AG04449 (cell line): ENCODE data around the gene FNBP1.

Source experiments
- CTCF ChIA-PET: fragments of 350-600 bp; formaldehyde crosslinking; extraction: SDS; loops from one replicate; lab custom pipeline; 2021; ENCODE audit warnings: antibody characterized with exemption; lab: Yijun Ruan, JAX
- POLR2A ChIA-PET: fragments of 400-600, 350-600 bp; formaldehyde crosslinking; extraction: SDS; loops from one replicate; lab custom pipeline; 2020; ENCODE audit warnings: antibody characterized with exemption, inconsistent platforms; lab: Yijun Ruan, JAX
- DNase-seq: peaks from one replicate; pipeline ENCODE4 v3.0.0-alpha.2; 2010; ENCODE audit warnings: low read depth, low spot score
- H3K4me3 ChIP-seq: 2 replicates; pipeline ENCODE4 v1.5.1; 2011; ENCODE audit warnings: low read depth, mild to moderate bottlenecking, control low read depth, low read length
- CTCF ChIP-seq: IDR thresholded peaks from one replicate; pipeline ENCODE4 v1.5.1; 2011; ENCODE audit warnings: mild to moderate bottlenecking, moderate library complexity, low read length, control low read depth, inconsistent platforms; ENCODE audit not compliant: insufficient read depth; ENCODE audit errors: missing control alignments

Gene FNBP1

DNA sequence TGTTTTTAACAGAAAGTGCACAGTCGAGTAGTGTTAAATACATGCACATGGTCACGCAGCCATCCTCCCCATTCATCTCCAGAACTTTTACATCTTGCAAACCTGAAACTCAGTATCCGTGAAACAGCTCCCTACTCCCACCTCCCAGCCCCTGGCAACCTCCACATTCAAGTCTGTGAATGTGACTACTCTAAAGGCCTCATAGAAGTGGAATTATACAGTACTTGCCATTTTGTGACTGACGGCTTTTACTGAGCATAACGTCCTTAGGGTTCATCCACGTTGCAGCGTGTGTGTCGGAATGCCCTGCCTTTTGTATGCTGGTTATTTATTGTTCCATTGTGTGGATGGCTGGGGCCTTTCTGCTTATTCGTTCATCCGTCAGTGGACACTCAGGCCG is 171.9 kb downstream of the FNBP1 start:
- H3K4me3 ChIP-seq, result no peak overlapping the region
- DNase-seq, result no peak
- POLR2A ChIA-PET, result no interaction called here
- no peak for TF ChIP-seq CTCF
- CTCF ChIA-PET, result no interaction called here

GRCh38 chr9:129869585-129870501 is 173.1 kb downstream of the FNBP1 start:
- no peak for DNase-seq
- H3K4me3 ChIP-seq, result no peak overlapping the region
- ChIA-PET CTCF (interaction anchor here (1.0 kb wide), 1 partner anchor 11 kb away, joined by 3 read pairs; no protein-coding TSS in a partner anchor), POLR2A (no interaction called here)
- TF ChIP-seq CTCF, result no peak

- CTCF ChIA-PET, result interaction anchor here (1.0 to 1.3 kb wide), 2 partner anchors 12 to 17 kb away, joined by 3 to 5 read pairs; no protein-coding TSS in a partner anchor
Observed at GRCh38 chr9:129868872-129869486, 174.0 kb downstream of the FNBP1 start.

GRCh38 chr9:129868023-129868871 is 174.7 kb downstream of the FNBP1 start:
- TF ChIP-seq CTCF, result no peak
- DNase-seq, result no peak
- POLR2A ChIA-PET, result no interaction called here
- no peak overlapping the region for H3K4me3 ChIP-seq
- CTCF ChIA-PET, result interaction anchor here (1.0 to 1.3 kb wide), 2 partner anchors 12 to 17 kb away, joined by 3 to 5 read pairs; no protein-coding TSS in a partner anchor

More at GRCh38 chr9:129868872-129869486, 174.0 kb downstream of the FNBP1 start:
- POLR2A ChIA-PET, result no interaction called here
- no peak for TF ChIP-seq CTCF
- DNase-seq, result no peak
- no peak overlapping the region for H3K4me3 ChIP-seq

- no peak for TF ChIP-seq CTCF
- ChIA-PET POLR2A (no interaction called here), CTCF (interaction anchor here (1.3 to 1.9 kb wide), 2 partner anchors 18 kb away, joined by 5 to 6 read pairs; no protein-coding TSS in a partner anchor)
- DNase-seq, result no peak
- H3K4me3 ChIP-seq, result no peak overlapping the region
Observed at GRCh38 chr9:129867136-129868022, 175.6 kb downstream of the FNBP1 start.
